ENCODE data around the gene PAK5. TPM values are rescaled to one million over a fixed set of nuclear protein-coding genes. Genes with fewer than 3 reads are reported as not detected.

The PAK5 gene
- total RNA-seq, 1 donor from 2014 or later: 0.17 TPM

GRCh38 chr20:9491324-9491723 lies 347.6 kb downstream of the PAK5 start:
- TF ChIP-seq CTCF (IDR thresholded peaks at IDR 0.05; ENCODE audit: insufficient read depth, low read length, poor library complexity, severe bottlenecking): no peak
- Histone ChIP-seq H3K27me3 (ENCODE audit: control insufficient read depth, insufficient read depth, low read length) (no peaks in the 10 kb centered on the region), H3K4me3 (ENCODE audit: low read depth, low read length) (no peak overlapping the region), H3K36me3 (ENCODE audit: control insufficient read depth, insufficient read depth, low read length) (no peaks in the 10 kb centered on the region)
- no peak for DNase-seq (ENCODE audit: low read depth)

GRCh38 chr20:9490631-9491030 lies 348.2 kb downstream of the PAK5 start:
- Histone ChIP-seq H3K27me3 (ENCODE audit: control insufficient read depth, insufficient read depth, low read length) (no peaks in the 10 kb centered on the region), H3K36me3 (ENCODE audit: control insufficient read depth, insufficient read depth, low read length) (no peaks in the 10 kb centered on the region), H3K4me3 (ENCODE audit: low read depth, low read length) (no peak overlapping the region)
- TF ChIP-seq CTCF (IDR thresholded peaks at IDR 0.05; ENCODE audit: insufficient read depth, low read length, poor library complexity, severe bottlenecking): no peak
- no peak for DNase-seq (ENCODE audit: low read depth)

GRCh38 chr20:9490161-9490560 lies 348.7 kb downstream of the PAK5 start:
- no peaks in the 10 kb centered on the region for H3K27me3 ChIP-seq (ENCODE audit: control insufficient read depth, insufficient read depth, low read length)
- TF ChIP-seq CTCF (IDR thresholded peaks at IDR 0.05; ENCODE audit: insufficient read depth, low read length, poor library complexity, severe bottlenecking): no peak
- H3K36me3 ChIP-seq (ENCODE audit: control insufficient read depth, insufficient read depth, low read length): no peaks in the 10 kb centered on the region
- DNase-seq (ENCODE audit: low read depth): no peak
- no peak overlapping the region for H3K4me3 ChIP-seq (ENCODE audit: low read depth, low read length)

DNA sequence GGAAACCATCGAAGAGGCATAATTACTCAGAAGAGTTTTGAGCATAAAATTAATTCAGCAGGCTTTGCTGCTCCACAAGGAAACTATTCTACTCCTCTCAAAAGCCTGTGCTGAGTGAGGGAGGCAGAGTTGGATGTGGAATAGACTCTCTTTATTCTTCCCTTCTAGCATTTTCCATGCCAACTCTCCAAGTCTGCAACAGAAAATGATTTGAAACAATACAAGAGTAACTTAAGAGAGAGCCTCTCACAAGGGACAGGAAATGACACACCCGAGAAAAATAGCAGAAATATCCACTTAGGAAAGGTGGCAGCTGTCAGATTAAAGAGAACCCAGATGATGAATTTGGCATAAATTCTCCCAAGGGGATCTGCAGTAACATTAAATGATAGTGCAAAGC lies 350.8 kb downstream of the PAK5 start:
- no peak overlapping the region for H3K4me3 ChIP-seq (ENCODE audit: low read depth, low read length)
- no peak for TF ChIP-seq CTCF (IDR thresholded peaks at IDR 0.05; ENCODE audit: insufficient read depth, low read length, poor library complexity, severe bottlenecking)
- no peak for DNase-seq (ENCODE audit: low read depth)
- no peaks in the 10 kb centered on the region for H3K36me3 ChIP-seq (ENCODE audit: control insufficient read depth, insufficient read depth, low read length)
- H3K27me3 ChIP-seq (ENCODE audit: control insufficient read depth, insufficient read depth, low read length): no peaks in the 10 kb centered on the region

Other genes with a start within 250 kb of the PAK5 start
- gene ANKEF1, start 195.9 kb upstream of the PAK5 start, total RNA-seq: 7.6 and 8.2 TPM in 2 replicates